GM12801 (cell line): ENCODE data around the gene KRTAP12-2.

Source experiments
- TF ChIP-seq, protein P1 (sequence below): IDR thresholded peaks from one replicate; pipeline ENCODE4 v1.5.1; 2011; ENCODE audit warnings: control low read depth; ENCODE audit not compliant: insufficient read length; ENCODE audit errors: extremely low read depth

The KRTAP12-2 gene

DNA sequence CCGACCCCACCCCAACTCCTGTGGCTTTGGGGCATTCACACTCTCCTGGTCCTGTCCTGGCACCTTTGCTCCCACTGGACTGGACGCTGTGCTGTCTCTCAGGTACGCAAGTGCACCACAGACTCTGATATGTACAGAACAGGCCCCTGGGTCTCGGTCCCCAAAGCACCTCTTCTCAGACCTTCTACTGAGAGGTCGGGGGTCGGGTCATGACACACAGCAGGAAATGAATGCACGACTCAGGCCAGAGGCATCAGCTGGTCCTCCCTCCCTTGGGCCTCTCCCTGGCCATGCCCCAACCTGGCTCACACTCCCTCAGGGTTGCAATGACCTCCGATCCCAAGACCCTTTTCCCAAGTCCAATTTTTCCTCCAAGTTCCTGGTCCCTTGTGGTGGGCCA is 28.5 kb upstream of the KRTAP12-2 start:
- TF ChIP-seq, protein P1, sequence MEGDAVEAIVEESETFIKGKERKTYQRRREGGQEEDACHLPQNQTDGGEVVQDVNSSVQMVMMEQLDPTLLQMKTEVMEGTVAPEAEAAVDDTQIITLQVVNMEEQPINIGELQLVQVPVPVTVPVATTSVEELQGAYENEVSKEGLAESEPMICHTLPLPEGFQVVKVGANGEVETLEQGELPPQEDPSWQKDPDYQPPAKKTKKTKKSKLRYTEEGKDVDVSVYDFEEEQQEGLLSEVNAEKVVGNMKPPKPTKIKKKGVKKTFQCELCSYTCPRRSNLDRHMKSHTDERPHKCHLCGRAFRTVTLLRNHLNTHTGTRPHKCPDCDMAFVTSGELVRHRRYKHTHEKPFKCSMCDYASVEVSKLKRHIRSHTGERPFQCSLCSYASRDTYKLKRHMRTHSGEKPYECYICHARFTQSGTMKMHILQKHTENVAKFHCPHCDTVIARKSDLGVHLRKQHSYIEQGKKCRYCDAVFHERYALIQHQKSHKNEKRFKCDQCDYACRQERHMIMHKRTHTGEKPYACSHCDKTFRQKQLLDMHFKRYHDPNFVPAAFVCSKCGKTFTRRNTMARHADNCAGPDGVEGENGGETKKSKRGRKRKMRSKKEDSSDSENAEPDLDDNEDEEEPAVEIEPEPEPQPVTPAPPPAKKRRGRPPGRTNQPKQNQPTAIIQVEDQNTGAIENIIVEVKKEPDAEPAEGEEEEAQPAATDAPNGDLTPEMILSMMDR = no peak

DNA sequence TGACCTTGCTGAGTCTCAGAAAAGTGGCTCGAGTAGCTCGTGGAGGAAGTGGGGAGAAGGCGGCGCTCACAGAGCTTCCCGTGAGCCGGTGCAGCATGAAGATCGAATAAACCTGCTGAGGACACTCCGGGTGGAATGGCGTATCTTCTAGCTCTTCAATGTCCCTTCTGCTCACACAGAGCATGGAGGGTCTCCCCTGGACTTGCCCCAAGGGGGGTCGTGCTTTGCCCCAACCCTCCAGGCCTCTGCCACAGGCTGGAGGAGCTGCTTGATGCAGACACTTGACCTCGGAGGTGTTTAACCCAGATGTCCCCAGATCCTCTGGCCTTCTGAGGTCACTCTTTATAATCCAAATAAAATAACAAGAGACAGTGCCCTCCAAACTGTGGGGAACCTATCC is 28.0 kb upstream of the KRTAP12-2 start:
- TF ChIP-seq, protein P1 = no peak

DNA sequence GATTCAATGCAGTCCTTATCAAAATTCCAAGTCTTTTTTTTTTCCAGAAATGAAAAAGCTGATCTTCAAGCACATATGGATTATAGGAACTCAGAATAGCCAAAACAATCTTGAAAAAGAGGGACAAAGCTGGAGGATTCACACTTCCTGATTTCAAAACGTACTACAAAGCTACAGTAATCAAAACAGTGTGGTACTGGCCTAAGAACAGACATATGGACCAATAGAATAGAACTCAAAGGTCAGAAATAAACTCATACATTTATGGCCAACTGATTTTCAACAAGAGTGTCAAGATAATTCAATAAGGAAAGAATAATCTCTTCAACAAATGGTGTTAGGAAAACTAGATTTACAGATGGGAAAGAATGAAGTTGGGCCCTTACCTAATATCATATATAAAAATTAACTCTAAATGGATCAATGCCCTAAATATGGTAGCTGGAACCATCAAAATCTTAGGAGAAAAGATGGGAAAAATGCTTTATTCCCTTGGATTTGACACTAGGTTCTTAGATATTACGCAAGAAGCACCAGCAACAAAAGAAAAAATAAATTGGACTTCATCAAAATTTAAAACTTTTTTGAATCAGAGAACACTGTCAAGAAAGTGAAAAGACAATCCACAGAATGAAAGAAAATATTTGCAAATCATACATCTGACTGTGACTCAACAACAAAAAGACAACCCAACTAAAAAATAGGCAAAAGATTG is 26.2 kb upstream of the KRTAP12-2 start:
- TF ChIP-seq, protein P1 = no peak

DNA sequence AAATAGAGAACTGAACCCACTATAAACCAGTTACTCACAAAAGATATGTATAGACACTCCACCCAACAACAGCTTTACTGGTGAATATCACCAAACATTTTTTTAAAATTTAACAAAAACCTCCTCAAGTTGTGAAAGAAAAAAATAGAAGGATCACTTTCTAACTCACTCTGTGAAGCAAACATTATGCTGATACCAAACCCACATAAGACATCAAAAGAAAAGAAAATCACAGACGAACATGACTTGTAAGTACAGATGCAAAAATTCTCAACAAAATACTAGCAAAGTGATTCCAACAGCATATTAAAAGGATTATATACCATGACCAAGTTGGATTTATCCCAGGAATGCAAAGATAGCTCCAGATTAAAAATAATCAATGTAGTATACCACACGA is 25.0 kb upstream of the KRTAP12-2 start:
- TF ChIP-seq, protein P1 = no peak

DNA sequence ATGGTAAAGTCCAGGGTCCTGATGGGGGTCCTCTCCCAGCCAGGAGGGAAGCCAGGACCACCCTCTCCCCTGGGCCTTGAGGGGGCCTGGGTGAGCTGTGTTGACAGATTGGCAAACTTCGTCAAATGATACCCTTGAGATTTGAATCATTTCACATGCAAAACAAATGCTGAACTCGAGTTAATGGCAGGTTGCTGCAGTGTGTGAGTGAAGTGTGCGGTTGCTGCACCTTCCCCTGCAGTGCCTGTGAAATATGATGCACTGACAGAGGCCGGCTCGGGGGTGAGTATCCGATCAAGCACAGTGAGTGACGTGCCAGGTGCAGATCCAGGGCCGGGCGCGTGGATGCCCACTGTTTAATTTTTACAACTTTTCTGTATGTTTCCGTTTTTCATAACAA is 20.9 kb upstream of the KRTAP12-2 start:
- TF ChIP-seq, protein P1 = no peak

DNA sequence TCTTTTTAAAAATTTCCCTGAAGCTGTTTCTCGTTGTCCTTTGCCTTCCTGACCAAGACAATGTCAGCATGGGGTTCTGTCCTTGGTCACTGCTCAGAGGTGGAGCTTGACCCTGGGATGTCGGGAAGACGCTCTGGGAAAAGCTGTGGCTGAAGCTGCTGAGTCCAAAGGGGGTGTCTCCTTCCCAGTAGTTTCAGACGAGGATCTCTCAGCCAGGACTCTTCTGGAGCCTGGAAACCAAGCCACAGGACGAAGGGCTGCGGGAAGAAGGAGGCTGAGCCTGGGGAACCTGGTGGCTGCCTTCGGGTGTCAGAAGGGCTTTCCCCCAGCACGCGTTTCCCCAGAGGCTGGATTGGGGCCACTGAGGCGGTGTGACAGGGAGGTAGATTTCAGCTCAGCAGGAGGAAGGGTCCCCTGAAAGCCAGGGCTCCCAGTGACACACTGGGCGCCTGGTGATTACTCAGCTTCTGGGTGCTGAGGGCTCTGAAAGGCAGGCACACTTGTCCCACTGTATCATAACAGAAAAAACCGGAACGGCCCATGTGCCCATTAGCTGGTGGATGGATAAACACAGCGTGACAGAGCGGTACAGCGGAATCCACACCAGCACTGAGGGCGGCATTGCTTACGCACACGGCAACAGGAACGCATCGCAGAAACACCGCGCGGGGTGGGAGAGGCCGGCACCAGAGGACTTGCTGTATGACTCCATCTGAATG is 20.3 kb upstream of the KRTAP12-2 start:
- TF ChIP-seq, protein P1 = no peak

DNA sequence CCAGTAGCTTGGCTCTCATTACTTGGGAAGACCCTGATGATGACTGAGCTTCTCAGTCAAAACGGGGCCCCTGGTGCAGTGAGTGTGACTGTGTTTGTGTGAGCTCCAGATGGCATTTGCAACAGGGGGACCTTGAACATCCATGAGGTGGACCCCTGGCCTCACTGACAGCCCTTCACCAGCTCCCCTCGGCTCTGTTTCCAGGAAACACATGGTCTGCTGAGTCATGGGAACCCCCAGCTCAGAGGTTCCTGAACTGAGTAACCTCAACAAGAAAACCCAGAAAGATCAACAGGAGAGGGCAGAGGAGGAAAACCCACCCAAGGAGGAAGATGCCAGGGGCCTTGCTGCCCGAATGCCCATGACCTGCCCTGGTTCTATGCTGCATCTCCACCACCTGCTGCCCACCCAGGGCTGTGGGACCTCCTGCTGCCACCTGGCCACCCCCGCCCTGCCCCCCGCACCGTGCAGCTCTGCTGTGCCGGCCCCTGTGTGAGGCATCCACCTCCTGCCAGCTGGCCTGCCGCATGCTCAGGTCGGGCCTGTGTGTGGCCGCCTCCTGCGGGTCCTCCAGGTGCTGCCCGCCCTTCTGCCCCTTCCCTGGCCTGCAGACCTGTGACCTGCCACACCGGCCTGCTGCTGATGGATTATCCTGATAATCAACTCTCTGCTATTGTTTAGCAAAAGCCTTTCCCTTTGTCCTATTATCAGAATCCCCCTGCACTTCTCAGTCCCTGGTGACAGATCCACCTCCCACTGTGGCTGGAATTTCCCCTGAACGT is 19.5 kb upstream of the KRTAP12-2 start:
- TF ChIP-seq, protein P1 = no peak
